ENCODE measurements around the gene LGALS4.
"Not testable (repeated sequence)": the region's sequence is repeated elsewhere in the genome, so short reads cannot be mapped to it uniquely, and the experiment has no call there.

Gene LGALS4

DNA sequence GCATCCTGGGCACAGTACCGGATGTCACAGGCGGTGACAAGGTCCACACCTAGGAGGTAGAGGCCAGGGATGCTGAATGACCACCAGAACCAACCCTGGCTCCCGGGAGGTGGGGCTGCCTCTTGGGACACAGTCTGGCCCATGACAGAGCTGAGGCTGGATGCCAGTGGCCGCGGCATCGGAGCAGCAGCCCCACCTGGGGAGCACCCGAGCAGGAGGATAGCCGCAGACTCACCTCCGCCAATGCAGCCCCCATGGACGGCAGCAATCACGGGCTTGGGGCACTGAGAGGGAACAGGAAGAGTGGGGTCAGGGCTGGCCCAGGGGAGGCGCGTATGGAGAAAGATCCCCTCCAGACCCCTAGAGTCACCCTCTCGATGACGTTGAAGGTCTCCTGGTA is 4.3 kb upstream of the LGALS4 start:
- DNase-seq, result no peak

DNA sequence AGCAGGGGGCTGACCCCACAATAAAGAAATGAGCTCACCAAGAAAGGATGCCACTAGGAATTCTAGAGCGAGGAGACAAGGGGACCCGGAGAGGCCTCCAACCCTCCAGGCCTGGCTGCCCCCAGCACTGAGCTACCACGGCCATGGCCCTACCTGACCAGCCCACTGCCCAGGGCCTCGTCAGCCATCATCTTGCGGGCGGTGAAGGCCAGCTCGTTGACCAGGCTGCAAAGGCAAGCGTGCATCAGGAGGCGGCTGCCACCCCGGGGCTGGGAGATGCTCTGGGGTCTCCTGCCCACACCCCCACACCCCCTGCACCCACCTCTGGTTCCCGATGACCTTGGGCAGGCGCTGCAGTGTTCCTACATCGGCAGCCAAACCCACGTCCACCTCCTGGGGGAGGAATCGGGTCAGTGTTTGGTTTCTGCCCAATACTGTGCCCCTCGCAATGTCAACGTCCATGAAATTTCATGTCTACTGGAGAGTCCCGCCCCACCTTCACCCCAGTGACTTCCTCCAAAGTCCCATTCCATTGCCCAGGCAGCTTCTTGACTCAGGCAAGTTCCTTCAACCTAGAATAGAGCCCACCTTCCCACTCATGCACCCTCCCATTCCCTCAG is 3.5 kb upstream of the LGALS4 start:
- no peak for DNase-seq

- DNase-seq, result no peak
These were observed 2.6 kb upstream of the LGALS4 start for GRCh38 chr19:38815059-38816001.

- not testable (repeated sequence) for DNase-seq
These were observed 1.2 kb upstream of the LGALS4 start for GRCh38 chr19:38813932-38814331.

DNA sequence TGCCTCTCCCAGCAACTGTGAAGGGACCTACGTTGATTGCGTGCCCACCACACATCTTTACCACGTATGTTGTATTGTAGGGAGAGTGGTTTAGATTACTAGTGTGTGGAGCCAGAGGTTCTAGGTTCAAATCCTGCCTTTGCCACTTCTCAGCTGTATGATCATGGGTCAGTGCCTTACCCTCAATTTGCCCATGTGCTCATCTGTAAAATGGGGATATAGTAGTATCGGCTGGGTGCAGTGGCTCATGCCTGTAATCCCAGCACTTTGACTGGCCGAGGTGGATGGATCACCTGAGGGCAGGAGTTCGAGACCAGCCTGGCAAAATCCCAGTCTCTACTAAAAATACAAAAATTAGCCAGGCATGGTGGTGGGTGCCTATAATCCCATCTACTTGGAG is 578 bp upstream of the LGALS4 start:
- no peak for DNase-seq

DNA sequence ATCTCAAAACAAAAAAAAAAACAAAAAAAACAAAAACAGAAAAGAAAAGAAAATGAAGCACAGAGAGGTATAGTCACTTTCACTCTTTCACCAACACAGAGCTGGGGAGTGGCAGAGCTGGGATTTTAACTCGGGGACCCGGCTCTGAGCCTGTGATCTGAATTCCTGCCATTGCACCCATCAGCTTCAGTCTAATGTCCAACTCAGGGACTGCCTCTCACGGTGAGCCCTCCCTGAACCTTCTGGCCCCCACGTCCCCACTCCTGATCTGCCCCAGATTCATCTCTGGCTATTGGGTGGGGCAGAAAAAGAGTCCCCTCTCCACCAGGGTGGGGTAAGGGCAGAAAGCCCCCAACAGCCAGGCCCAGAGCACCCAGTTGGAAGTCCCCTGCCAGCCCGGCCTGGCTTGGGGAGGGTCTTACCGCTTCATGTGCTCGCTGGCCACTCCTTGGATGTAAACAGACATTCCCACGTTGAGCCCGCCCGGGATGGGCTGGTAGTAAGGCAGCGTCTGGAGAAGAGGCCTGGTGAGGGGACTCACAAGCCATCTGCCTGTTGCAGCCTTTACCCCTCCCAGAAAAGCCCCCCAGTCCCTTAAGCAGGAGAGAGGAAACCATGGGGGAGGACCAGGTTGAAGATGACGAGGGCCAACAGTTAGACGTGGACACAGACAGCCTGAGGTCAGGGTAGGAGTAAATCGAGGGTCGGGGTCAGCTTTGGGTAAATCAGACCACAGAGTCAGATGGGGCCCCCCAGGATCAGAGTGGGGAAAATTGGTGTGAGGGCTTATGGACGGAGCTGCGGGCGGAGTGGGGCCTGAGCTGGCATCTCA is 520 bp downstream of the LGALS4 start:
- peak; percentile 23 for DNase-seq

- DNase-seq, result no peak
These were observed 3.0 kb downstream of the LGALS4 start for GRCh38 chr19:38809592-38810252.

GRCh38 chr19:38808741-38809140 is 4.0 kb downstream of the LGALS4 start:
- no peak for DNase-seq

GRCh38 chr19:38807374-38808098 is 5.2 kb downstream of the LGALS4 start:
- not testable (repeated sequence) for DNase-seq

- no peak for DNase-seq
These were observed 6.4 kb downstream of the LGALS4 start for GRCh38 chr19:38806371-38806770.

DNA sequence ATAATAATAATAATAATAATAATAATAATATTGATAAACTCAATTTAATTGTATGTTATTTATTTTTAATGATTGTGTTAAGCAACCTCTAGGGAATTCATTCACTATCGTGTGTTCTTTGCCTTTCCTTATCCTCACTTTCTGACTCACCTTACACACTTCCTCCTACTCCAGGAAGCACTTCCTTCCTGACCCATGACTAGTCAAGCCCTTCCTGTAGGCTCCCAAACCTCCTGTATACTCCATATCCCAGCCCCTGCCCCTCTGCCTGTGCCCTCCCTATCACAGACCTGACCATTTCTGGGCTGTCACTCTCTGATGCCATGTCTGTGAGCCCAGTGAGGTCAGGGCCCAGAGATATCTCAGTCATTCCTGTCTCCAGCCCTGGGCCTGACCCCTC is 7.6 kb downstream of the LGALS4 start:
- peak; percentile 77 for DNase-seq

DNA sequence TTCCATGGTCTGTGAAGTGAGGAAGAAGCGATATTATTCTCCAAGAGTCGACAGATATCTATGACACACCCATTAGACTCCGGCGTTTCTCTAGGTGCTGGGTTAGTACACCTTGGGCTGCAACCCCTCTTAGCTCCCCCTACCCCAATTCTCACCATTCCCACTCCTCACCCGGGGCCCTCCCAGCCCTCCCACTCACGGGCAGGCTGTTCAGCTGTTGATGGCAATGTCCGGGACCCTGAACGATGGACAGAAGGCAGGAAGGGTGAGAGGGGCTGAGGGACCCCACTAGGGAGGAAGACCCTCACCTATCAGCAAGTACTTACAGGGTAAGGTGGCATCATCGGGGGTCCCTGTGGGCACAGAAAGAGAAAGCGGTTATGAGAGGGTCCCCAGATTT is 9.2 kb downstream of the LGALS4 start:
- DNase-seq, result no peak

DNA sequence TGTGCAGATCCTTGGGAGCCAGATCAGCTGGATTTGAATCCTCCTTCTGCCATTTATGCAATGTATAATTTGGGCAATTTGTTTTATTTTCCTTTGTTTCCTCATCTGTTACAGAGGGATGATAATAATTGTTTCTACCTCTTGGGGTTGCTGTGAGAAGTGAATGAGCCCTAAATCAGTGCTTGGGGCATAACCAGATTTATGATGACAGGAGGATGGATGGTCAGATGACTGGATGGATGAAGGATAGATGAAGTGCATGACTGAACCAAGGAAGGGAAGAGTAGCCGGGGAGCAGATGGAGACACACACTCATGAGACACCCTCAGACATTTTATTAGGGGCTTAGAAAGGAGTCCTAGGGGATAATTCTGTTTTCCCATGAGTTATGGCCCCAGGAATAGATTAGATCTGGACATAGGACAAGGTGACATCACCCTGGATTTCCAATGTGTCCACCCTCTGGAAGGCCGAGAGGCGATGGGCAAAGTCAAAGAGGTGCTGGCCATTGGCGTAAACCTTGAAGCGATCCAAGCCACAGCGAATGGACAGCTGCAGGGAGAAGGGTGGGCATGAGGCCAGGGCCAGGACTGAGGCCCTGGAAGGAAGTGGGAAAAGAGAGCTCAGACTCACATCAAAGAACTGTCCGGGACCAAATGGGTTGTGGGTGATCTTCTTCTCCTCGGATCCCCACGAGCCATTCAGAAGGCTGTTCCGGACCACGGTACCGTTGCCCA is 11.2 kb downstream of the LGALS4 start:
- DNase-seq, result no peak

DNA sequence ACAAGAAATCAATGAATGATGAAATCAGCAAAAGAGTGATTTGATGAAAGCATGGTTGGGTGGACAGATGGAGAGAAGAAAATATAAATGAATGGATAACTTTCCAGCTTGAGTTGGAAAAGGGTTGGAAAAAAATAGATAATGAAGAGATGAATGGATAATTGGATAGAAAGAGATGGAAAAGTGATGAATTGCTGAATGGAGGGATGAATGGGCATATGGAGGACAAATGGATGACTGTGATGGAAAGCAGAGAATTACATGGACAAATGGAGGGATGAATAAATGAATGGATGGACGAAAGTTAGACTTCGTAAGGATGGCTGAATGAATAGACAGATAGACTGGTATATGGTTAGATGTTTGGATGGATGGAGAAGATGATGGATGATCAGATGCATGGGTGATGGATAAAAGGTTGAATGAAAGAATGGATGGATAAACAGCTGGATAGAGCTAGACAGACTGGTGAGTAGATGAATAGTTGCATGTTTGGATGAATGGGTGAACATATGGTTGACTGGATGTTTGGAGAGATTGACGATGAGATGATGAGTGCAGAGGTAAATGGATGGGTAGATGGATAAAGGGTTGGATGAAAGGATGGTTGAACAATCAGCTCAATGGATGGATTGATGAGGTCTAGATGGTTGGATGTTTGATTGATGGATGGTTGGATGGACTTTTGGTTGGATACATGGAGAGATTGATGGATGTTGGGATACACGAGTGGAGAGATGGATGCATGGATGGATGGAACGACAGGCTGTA is 12.0 kb downstream of the LGALS4 start:
- no peak for DNase-seq

DNA sequence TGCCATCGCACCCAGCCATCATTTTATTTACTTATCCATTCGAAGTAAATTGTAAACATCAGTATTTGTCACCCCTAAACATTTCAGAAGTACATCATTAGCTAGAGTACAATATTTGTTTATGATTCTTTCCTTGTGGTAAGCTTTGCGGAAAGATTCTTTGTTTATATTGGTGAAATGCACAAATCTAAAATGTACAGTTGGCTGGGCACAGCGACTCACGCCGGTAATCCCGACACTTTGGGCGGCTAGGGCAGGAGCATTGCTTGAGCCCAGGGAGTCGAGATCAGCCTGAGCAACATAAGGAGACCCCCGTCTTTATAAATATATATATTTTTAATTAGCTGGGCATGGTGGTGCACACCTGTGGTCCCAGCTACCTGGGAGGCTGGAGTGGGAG is 13.6 kb downstream of the LGALS4 start:
- DNase-seq, result no peak

DNA sequence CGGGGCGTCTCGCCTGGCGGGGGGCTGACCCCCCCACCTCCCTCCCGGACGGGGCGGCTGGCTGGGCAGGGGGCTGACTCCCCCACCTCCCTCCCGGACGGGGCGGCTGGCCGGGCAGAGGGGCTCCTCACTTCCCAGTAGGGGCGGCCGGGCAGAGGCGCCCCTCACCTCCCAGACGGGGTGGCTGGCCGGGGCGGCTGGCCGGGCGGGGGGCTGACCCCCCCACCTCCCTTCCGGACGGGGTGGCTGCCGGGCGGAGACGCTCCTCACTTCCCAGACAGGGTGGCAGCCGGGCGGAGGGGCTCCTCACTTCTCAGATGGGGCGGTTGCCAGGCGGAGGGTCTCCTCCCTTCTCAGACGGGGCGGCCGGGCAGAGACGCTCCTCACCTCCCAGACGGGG is 15.0 kb downstream of the LGALS4 start:
- not testable (repeated sequence) for DNase-seq

DNA sequence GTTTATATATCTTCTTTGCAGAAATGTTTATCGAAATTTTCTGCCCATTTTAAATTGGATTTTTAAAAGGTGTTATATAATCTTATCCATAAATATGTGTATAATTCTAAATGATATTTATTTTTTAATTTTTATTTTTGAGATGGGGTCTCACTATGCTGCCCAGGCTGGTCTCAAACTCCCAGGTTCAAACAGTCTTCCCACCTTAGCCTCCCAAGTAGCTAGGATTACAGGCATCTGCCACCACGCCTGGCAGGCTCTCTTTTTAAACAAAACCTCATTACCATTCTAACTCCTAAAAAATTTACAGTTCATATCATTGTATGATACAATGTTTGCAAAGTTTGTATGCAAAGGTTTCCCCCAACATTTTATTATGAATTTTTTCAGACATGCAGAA is 16.6 kb downstream of the LGALS4 start:
- DNase-seq, result no peak

DNA sequence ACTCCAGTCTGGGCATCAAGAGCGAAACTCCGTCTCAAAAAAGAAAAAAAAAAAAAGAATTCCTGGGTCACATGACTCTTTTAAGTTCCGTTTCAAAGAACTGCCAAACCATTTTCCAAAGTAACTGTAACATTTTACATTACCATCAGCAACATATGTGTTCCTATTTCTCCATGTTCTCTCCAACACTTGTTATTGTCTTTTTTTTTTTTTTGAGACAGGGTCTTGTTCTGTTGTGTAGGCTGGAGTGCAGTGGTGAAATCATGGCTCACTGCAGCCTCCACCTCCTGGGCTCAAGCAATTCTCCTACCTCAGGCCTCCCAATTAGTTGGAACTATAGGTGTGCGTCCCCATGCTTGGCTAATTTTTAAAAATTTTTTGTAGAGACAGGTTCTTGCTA is 17.2 kb downstream of the LGALS4 start:
- no peak for DNase-seq

DNA sequence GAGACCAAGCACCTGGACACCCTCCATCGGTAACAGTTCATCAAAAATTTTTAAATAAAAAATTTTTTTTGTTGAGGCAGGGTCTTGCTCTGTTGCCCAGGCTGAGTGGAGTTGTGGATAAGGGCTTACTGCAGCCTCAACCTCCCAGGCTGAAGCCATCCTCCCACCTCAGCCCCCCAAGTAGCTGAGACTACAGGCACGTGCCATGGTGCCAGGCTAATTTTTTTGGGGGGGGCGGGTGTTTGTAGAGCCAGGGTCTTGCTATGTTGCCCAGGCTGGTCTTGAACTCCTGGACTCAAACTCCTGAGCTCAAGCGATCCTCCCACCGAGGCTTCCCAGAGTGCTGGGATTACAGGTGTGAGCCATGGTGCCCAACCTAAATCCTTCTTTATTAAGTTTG is 19.1 kb downstream of the LGALS4 start:
- DNase-seq, result no peak

DNA sequence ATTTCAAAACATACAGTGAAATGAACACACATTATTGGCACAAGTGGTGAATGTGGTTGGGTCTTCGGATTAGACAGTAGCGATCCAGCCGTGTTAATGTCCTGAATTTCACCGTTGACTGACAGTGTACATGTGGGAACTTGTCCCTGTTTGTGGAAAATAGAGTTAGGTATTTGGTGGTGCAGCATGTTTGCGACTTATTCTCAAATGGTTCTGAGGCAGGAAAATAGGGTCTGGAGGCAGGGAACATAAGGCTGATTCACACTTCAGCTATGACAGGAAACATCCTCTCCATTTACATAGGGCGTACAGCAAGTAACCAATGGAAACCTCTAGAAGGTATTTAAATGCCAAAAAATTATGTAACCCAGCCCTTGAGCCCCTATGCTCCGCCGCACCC is 19.6 kb downstream of the LGALS4 start:
- peak; percentile 72 for DNase-seq

Measured in 8988T (cell line).